Breast epithelium (tissue), 4 donors: ENCODE data around the gene SLC22A23. TPM values are rescaled to one million over a fixed set of nuclear protein-coding genes. Genes with fewer than 3 reads are reported as not detected.

Source experiments
- DNase-seq, 2 donors: peaks; one replicate each; pipeline ENCODE4 v3.0.0-alpha.2; 2019; ENCODE audit warnings: low spot score in 2 of 2
- H3K27ac ChIP-seq, 2 donors: fragments of 200-600 bp; sonication (generic) in 1 of 2; one replicate each; pipeline ENCODE4 v1.5.1; 2016 to 2019; ENCODE audit warnings: mild to moderate bottlenecking in 1 of 2
- H3K27me3 ChIP-seq, 2 donors: fragments of 200-600 bp; sonication (generic) in 1 of 2; one replicate each; pipeline versions ENCODE4 v1.5.1 to v1.6.0; 2017 to 2019; ENCODE audit warnings: control low read depth in 1 of 2, mild to moderate bottlenecking in 1 of 2
- H3K36me3 ChIP-seq: fragments of 200-600 bp; one replicate; pipeline ENCODE4 v1.5.1; 2019
- H3K4me1 ChIP-seq, 2 donors: fragments of 200-600 bp; sonication (generic); one replicate each; pipeline ENCODE4 v1.5.1; 2016 to 2019; ENCODE audit warnings: control low read depth in 1 of 2
- H3K4me3 ChIP-seq, 3 donors: fragments of 200-600 bp; sonication (generic); 1 replicate in 2 of 3; 2 replicates in 1 of 3; pipeline ENCODE4 v1.5.1; 2016 to 2019; ENCODE audit warnings: mild to moderate bottlenecking in 3 of 3, moderate library complexity in 2 of 3
- H3K9me3 ChIP-seq, 2 donors: fragments of 200-600 bp; sonication (generic) in 1 of 2; one replicate each; pipeline ENCODE4 v1.5.1; 2016 to 2019; ENCODE audit warnings: control low read depth in 1 of 2
- CTCF ChIP-seq, 3 donors: fragments of 450-650 bp; IDR thresholded peaks; one replicate each; pipeline ENCODE4 v1.5.1; 2016 to 2017; ENCODE audit warnings: antibody characterized with exemption in 3 of 3, mild to moderate bottlenecking in 3 of 3, moderate library complexity in 3 of 3
- POLR2A ChIP-seq: fragments of 450-650 bp; IDR thresholded peaks from one replicate; pipeline ENCODE4 v1.6.1; 2016; ENCODE audit warnings: antibody characterized with exemption, mild to moderate bottlenecking, moderate library complexity
- POLR2AphosphoS5 ChIP-seq, 3 donors: sonication (generic); formaldehyde crosslinking; IDR thresholded peaks; one replicate each; pipeline ENCODE4 v1.6.1; 2017; ENCODE audit warnings: antibody characterized with exemption in 3 of 3
- intact Hi-C: fragments of 100-400 bp; cut with DNase I; formaldehyde crosslinking; loops from one replicate; pipeline ENCODE4 v1.15.1; 2023; ENCODE audit warnings: low total_unique reads
- total RNA-seq, 3 donors: library from RNA; depleted of rRNA; stranded (reverse); fragments of >200 nt; gene quantifications; one replicate each; pipeline ENCODE4 v1.1.0, GENCODE V29; 2016

SLC22A23 gene
- total RNA-seq, 3 donors from 2014 or later: 10.9 to 26.3 (median 22.9) TPM

DNA sequence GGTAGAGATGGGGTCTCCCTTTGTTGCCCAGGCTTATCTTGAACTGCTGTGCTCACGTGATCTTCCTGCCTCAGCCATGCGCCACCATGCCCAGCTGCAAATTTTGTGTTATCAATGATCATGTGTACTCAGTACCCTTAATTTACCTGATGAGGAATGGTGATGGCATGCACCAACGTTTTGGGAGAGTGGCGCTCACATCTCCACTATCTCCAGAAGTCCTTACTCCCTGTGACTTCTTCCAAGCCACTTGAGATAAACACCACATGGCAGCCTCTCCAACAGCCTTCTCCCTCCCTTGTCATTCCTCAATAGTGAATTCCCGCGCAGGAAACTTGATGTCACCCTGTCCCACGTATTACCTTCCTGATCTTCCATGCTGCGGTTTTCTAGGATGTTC lies 140.0 kb downstream of the SLC22A23 start:
- Histone ChIP-seq H3K4me1 (no peaks in the 10 kb centered on the region), H3K27me3 (no peaks in the 10 kb centered on the region), H3K27ac (no peak overlapping the region), H3K9me3 (no peaks in the 10 kb centered on the region), H3K4me3 (no peak overlapping the region), H3K36me3 (no peaks in the 10 kb centered on the region)
- TF ChIP-seq POLR2AphosphoS5 (IDR thresholded peaks at IDR 0.05): no peak
- no peak for DNase-seq
- intact Hi-C loops: no loop called here

- intact Hi-C loops: no loop called here
- no peaks in the 10 kb centered on the region for H3K4me1 ChIP-seq
- no peak overlapping the region for H3K4me3 ChIP-seq
- no peak for TF ChIP-seq POLR2AphosphoS5 (IDR thresholded peaks at IDR 0.05)
- TF ChIP-seq POLR2A: no peak
- TF ChIP-seq CTCF (IDR thresholded peaks at IDR 0.05): no peak
- no peak for DNase-seq
- H3K27ac ChIP-seq: no peak overlapping the region
- H3K36me3 ChIP-seq: no peaks in the 10 kb centered on the region
- no peaks in the 10 kb centered on the region for H3K27me3 ChIP-seq
- H3K9me3 ChIP-seq: no peaks in the 10 kb centered on the region
These were observed 140.5 kb downstream of the SLC22A23 start for GRCh38 chr6:3316331-3316730.

DNA sequence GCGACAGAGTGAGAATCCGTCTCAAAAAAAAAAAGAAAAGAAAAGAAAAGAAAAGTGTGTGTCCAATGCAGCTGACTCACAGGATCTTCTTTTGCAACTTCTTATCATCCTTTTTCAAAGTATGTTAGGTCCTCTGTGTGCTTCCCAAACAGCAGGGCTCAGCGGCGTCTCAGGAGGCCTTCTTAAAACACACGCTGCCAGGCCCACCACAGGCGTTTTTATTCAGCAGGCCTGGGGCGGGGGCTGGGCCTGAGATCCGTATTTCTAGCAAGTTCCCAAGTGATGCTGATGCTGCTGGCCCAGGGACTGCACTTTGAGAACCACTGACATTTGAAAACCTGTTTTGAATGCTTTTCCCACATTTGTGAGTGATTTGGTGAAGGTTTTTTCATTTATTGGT lies 141.0 kb downstream of the SLC22A23 start:
- DNase-seq: no peak
- Histone ChIP-seq H3K9me3 (no peaks in the 10 kb centered on the region), H3K4me1 (no peaks in the 10 kb centered on the region), H3K27ac (no peak overlapping the region), H3K27me3 (no peaks in the 10 kb centered on the region), H3K4me3 (no peak overlapping the region), H3K36me3 (no peaks in the 10 kb centered on the region)
- intact Hi-C loops: no loop called here
- no peak for TF ChIP-seq CTCF (IDR thresholded peaks at IDR 0.05)

GRCh38 chr6:3314621-3315467 lies 142.0 kb downstream of the SLC22A23 start:
- no peak for DNase-seq
- H3K27ac ChIP-seq: no peak overlapping the region
- no peaks in the 10 kb centered on the region for H3K27me3 ChIP-seq
- no peaks in the 10 kb centered on the region for H3K36me3 ChIP-seq
- intact Hi-C loops: no loop called here
- H3K4me3 ChIP-seq: no peak overlapping the region
- no peak for TF ChIP-seq POLR2AphosphoS5 (IDR thresholded peaks at IDR 0.05)
- no peak for TF ChIP-seq CTCF (IDR thresholded peaks at IDR 0.05)
- TF ChIP-seq POLR2A: no peak
- H3K4me1 ChIP-seq: no peaks in the 10 kb centered on the region
- H3K9me3 ChIP-seq: no peaks in the 10 kb centered on the region

- H3K9me3 ChIP-seq: no peaks in the 10 kb centered on the region
- no peaks in the 10 kb centered on the region for H3K36me3 ChIP-seq
- no peaks in the 10 kb centered on the region for H3K27me3 ChIP-seq
- no peaks in the 10 kb centered on the region for H3K4me1 ChIP-seq
- H3K4me3 ChIP-seq: no peak overlapping the region
- intact Hi-C loops: no loop called here
- TF ChIP-seq CTCF (IDR thresholded peaks at IDR 0.05) (no peak), POLR2A (no peak), POLR2AphosphoS5 (IDR thresholded peaks at IDR 0.05) (no peak)
- H3K27ac ChIP-seq: no peak overlapping the region
- no peak for DNase-seq
These were observed 142.7 kb downstream of the SLC22A23 start for GRCh38 chr6:3314176-3314575.
